ENCODE data around the gene KRTAP10-5.

DNA sequence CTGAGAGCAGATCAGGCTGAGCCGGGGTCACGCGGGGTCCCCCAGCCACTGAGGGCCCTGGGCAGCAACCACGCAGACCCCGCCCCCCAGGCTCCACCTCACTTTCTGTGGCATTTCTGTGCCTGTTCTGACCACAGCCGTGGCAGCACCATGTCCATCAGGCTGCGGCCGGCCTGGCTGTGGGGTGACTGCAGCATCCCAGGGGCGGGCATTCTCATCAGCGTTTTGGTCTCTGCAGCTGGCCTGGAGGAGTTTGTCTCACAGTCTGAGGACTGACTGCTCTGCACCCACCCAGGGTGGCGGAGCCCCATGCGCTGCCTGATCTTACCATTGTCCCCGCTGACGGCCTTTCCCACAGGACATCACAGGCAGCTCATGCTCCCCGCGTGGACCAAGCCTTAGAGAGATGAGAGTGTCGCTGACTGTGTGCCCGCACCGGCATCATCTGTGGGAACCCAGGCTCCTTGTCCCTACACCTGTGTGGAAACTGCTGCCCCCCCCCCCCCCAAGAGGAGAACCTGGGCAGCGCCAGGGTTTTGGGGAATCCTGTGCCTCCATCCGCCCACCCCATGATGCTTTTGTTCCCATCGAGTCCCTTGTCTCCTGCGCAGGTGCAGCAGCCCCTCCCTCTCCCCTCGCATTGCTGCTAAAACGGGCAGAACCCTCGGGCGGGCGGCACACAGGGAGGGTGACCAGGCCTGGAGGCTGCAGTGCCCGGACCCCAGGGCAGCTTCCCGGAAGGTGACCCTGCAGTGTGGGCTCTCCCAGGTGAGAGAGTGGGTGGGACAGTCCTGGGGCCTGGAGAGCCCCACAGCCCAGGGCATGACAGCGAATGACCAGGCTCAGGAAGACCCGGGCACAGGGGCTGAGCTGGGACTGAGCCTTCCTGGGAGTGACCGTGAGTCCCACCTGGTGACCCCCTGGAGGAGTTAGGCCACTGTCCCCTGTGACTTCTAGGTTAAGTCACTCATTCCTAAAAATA, 42.2 kb downstream of the KRTAP10-5 start:
- TF ChIP-seq CTCF (IDR thresholded peaks at IDR 0.05) (no peak), POLR2A (IDR thresholded peaks at IDR 0.05) (no peak)

Data from right lobe of liver (tissue), 4 donors.